Sigmoid colon (tissue), 7 donors: Measurements from ENCODE around the gene ATP2B2. TPM values are rescaled to one million over a fixed set of nuclear protein-coding genes. Genes with fewer than 3 reads are reported as not detected.

ENCODE experiments used
- DNase-seq: peaks from one replicate; pipeline ENCODE4 v3.0.0-alpha.2; 2019
- H3K27ac ChIP-seq, 4 donors: fragments of 200-600 bp; sonication (generic); one replicate each; pipeline ENCODE4 v1.5.1; 2016 to 2019; ENCODE audit warnings: mild to moderate bottlenecking in 1 of 4
- H3K27me3 ChIP-seq, 3 donors: fragments of 200-600 bp; sonication (generic); one replicate each; pipeline ENCODE4 v1.5.1; 2019; ENCODE audit warnings: mild to moderate bottlenecking in 1 of 3
- H3K36me3 ChIP-seq, 4 donors: fragments of 200-600 bp; sonication (generic); one replicate each; pipeline ENCODE4 v1.5.1; 2016 to 2019
- H3K4me1 ChIP-seq, 4 donors: fragments of 200-600 bp; sonication (generic); one replicate each; pipeline ENCODE4 v1.5.1; 2017 to 2019
- H3K4me3 ChIP-seq, 4 donors: fragments of 200-600 bp; sonication (generic); one replicate each; pipeline ENCODE4 v1.5.1; 2017 to 2019; ENCODE audit warnings: mild to moderate bottlenecking in 2 of 4, moderate library complexity in 1 of 4
- H3K9me3 ChIP-seq, 4 donors: fragments of 200-600 bp in 3 of 4; sonication (generic) in 3 of 4; one replicate each; pipeline versions ENCODE4 v1.5.1 to v1.6.1; 2013 to 2019
- EP300 ChIP-seq, 4 donors: sonication (generic); formaldehyde crosslinking; IDR thresholded peaks; one replicate each; pipeline ENCODE4 v1.6.1; 2017; ENCODE audit warnings: antibody characterized with exemption in 4 of 4
- POLR2A ChIP-seq, 2 donors: fragments of 450-650 bp; IDR thresholded peaks; one replicate each; pipeline ENCODE4 v1.6.1; 2016; ENCODE audit warnings: antibody characterized with exemption in 2 of 2, mild to moderate bottlenecking in 2 of 2, moderate library complexity in 2 of 2
- POLR2AphosphoS5 ChIP-seq, 4 donors: sonication (generic); formaldehyde crosslinking; IDR thresholded peaks; one replicate each; pipeline ENCODE4 v1.6.1; 2017; ENCODE audit warnings: antibody characterized with exemption in 4 of 4
- WGBS, 2 donors: extraction: QIAGEN DNeasy Blood & Tissue Kit; methylation state at CpG; one replicate each; pipeline ENCODE4 v1.1.7; 2013; 5-methylcytosine and 5-hydroxymethylcytosine counted together
- intact Hi-C: fragments of 100-400 bp; cut with DNase I; formaldehyde crosslinking; loops from one replicate; pipeline ENCODE4 v1.15.1; 2023
- polyA plus RNA-seq, 3 donors: library from polyadenylated mRNA; stranded (reverse); fragments of 200-250 nt; gene quantifications; one replicate each; pipeline ENCODE4 v1.2.3, GENCODE V29; 2013
- total RNA-seq, 4 donors: library from RNA; depleted of rRNA; stranded (reverse); fragments of >200 nt; gene quantifications; one replicate each; pipeline ENCODE4 v1.1.0, GENCODE V29; 2016
- TF ChIP-seq, protein P1 (sequence below), 4 experiments: fragments of 450-650 bp in 3 of 4; fragments of 200-600 bp in 1 of 4; IDR thresholded peaks; one replicate each; pipeline ENCODE4 v1.5.1; 2016 to 2019; ENCODE audit warnings: antibody characterized with exemption in 4 of 4, mild to moderate bottlenecking in 3 of 4, moderate library complexity in 2 of 4
- donor health status: healthy with polysubstance abuse.
- donor health status: Bipolar disorder and iron deficiency.
- donor health status: healthy.

Gene ATP2B2
- total and polyA plus RNA-seq, 7 donors, result under 0.01 to 0.83 (median 0.23) TPM; not detected in 3

DNA sequence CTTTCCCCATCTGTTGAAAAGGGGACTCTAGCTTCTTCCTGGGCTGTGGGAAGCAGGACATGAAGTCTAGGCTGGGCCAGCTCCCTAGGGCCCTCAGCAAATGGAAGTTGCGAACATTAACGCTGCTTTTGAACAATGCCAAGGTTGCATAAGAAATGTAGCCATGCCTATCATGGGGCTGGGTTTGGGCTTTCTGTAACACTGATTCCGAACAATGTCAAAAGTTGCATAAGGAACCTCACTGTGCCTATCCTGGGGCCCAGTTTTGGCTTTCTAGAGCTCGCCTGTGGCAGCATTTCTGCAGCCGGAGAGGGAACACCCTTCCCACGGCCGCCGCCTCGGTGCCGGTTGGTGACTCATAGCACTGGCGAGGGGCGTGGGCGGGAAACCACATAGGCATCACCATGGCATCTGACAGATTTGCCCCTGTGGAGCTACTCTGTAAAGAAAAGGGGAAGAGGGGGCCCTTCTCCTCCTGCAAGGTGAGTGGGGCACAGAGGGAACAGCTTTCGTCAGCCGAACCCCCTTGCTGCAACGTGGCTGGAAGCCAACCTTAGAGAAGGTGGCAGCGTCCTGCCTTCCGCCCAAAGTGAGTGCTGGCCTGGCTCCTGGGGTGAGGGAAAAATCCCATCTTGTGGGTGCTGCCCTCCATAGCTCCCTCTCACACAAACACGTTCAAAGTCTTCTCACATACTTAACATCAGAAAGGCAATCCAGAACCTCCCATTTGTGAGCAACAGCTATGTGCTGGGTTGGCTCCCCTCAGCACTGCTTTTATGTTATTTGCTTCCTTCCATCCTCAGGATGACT is 46.6 kb upstream of the ATP2B2 start:
- H3K4me3 ChIP-seq, result no peak overlapping the region
- DNase-seq, result peak; percentile 63
- H3K4me1 ChIP-seq, result no peaks in the 10 kb centered on the region
- peaks cover 0 to 5% (median 0%) of the 10 kb centered on the region in 3 donors for H3K27me3 ChIP-seq
- no peaks in the 10 kb centered on the region for H3K36me3 ChIP-seq
- H3K9me3 ChIP-seq, result no peaks in the 10 kb centered on the region
- intact Hi-C loops, result no loop called here
- no peak for TF ChIP-seq EP300 (IDR thresholded peaks at IDR 0.05)
- no peak for TF ChIP-seq POLR2AphosphoS5 (IDR thresholded peaks at IDR 0.05)
- TF ChIP-seq, protein P1, sequence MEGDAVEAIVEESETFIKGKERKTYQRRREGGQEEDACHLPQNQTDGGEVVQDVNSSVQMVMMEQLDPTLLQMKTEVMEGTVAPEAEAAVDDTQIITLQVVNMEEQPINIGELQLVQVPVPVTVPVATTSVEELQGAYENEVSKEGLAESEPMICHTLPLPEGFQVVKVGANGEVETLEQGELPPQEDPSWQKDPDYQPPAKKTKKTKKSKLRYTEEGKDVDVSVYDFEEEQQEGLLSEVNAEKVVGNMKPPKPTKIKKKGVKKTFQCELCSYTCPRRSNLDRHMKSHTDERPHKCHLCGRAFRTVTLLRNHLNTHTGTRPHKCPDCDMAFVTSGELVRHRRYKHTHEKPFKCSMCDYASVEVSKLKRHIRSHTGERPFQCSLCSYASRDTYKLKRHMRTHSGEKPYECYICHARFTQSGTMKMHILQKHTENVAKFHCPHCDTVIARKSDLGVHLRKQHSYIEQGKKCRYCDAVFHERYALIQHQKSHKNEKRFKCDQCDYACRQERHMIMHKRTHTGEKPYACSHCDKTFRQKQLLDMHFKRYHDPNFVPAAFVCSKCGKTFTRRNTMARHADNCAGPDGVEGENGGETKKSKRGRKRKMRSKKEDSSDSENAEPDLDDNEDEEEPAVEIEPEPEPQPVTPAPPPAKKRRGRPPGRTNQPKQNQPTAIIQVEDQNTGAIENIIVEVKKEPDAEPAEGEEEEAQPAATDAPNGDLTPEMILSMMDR (IDR thresholded peaks at IDR 0.05), result no peak
- no peak for TF ChIP-seq POLR2A (IDR thresholded peaks at IDR 0.05)
- no peak overlapping the region for H3K27ac ChIP-seq
- 54 to 59% methylated on average over 19 of the region's 19 CpGs for WGBS, 2 donors

DNA sequence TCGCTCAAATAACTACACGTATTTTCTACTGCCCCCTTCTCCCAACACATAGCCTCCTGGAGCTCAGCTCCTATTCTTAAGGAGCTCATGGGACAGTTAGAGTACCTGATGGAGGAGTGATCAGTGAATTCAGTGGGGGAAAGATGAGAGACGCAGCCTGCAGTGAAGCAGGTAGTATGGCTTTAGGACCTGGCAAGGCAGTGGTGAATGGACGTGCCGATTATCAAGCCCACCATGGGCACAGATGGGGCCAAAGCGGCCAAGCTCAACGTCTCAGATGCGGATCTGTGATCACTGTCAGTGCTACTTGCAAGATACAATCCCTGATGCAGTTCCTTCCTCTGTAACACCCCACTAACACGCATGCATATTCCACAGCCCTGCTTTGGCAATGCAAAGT is 45.8 kb upstream of the ATP2B2 start:
- Histone ChIP-seq H3K9me3 (no peaks in the 10 kb centered on the region), H3K27me3 (peaks cover 0 to 5% (median 0%) of the 10 kb centered on the region in 3 donors), H3K36me3 (no peaks in the 10 kb centered on the region), H3K27ac (no peak overlapping the region), H3K4me1 (no peaks in the 10 kb centered on the region), H3K4me3 (no peak overlapping the region)
- intact Hi-C loops, result no loop called here
- TF ChIP-seq EP300 (IDR thresholded peaks at IDR 0.05) (no peak), POLR2AphosphoS5 (IDR thresholded peaks at IDR 0.05) (no peak), POLR2A (IDR thresholded peaks at IDR 0.05) (no peak)
- TF ChIP-seq, protein P1 (IDR thresholded peaks at IDR 0.05), result no peak
- no peak for DNase-seq
- 85% methylated on average over 9 of the region's 9 CpGs for WGBS, 2 donors

DNA sequence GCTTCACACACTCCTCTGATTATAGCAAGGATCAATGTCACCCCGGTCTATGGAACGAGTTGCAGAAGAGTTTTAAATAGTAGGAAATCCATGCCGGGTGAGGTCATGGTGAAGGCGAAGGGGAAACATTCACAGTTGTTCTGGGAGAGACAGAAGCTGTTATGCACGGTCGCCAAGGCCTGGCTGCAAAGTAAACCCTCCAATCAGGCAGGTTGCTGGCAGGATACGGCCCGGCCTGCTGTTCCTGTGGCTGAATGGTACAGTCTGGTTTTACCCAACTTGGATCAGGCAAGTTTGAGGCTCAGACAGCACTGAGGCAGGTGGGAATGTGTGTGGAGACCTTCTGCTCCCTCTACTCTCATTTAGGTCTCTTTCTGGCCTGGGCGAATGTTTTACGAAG is 45.3 kb upstream of the ATP2B2 start:
- DNase-seq, result peak; percentile 35
- intact Hi-C loops, result no loop called here

DNA sequence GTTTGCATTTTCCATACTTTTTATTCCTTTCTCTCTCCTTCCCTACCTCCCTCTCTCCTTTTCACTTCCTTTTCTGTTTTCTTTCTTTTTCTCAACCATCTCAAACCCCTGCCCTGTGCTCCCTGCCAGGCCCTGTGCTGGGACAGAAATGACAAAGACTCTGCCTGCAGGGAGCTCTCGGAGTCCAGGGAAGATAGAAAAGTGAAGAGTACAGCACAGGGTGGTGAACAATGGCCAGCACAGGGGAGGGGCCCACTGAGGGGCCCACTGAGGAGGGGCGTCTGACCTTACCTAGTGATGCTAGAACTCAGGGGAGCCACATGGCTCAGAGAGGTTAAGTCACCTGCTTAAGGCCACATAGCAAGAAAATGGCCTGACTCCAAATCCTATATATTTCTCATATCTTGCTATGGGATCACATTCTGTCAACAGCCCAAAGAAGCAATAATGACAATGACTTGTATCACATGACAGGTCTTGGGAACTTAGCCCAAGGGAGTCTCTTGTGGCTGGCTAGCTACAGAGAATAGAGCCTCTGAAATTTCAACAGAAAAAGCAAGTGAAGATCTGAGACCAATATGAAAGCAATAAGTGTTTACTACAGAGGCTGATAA is 44.3 kb upstream of the ATP2B2 start:
- H3K27me3 ChIP-seq, result peaks cover 0 to 5% (median 0%) of the 10 kb centered on the region in 3 donors
- H3K36me3 ChIP-seq, result no peaks in the 10 kb centered on the region
- H3K4me1 ChIP-seq, result no peaks in the 10 kb centered on the region
- 70 to 85% methylated on average over 2 of the region's 2 CpGs for WGBS, 2 donors
- TF ChIP-seq EP300 (IDR thresholded peaks at IDR 0.05) (no peak), POLR2A (IDR thresholded peaks at IDR 0.05) (no peak), POLR2AphosphoS5 (IDR thresholded peaks at IDR 0.05) (no peak)
- TF ChIP-seq, protein P1 (IDR thresholded peaks at IDR 0.05), result no peak
- no peak overlapping the region for H3K4me3 ChIP-seq
- H3K9me3 ChIP-seq, result no peaks in the 10 kb centered on the region
- intact Hi-C loops, result no loop called here
- H3K27ac ChIP-seq, result no peak overlapping the region
- DNase-seq, result peak; percentile 20

More for the DNA sequence above, 45.3 kb upstream of the ATP2B2 start:
- Histone ChIP-seq H3K27ac (no peak overlapping the region), H3K9me3 (no peaks in the 10 kb centered on the region), H3K27me3 (peaks cover 0 to 5% (median 0%) of the 10 kb centered on the region in 3 donors), H3K4me1 (no peaks in the 10 kb centered on the region), H3K36me3 (no peaks in the 10 kb centered on the region), H3K4me3 (no peak overlapping the region)
- WGBS, 2 donors, result 71 to 77% methylated on average over 10 of the region's 10 CpGs
- TF ChIP-seq EP300 (IDR thresholded peaks at IDR 0.05) (no peak), POLR2A (IDR thresholded peaks at IDR 0.05) (no peak), POLR2AphosphoS5 (IDR thresholded peaks at IDR 0.05) (no peak)
- TF ChIP-seq, protein P1 (IDR thresholded peaks at IDR 0.05), result no peak
